ENCODE measurements around the gene SLC16A11. TPM values are rescaled to one million over a fixed set of nuclear protein-coding genes. Genes with fewer than 3 reads are reported as not detected.
"Not testable (repeated sequence)": the region's sequence is repeated elsewhere in the genome, so short reads cannot be mapped to it uniquely, and the experiment has no call there.

SLC16A11 gene
- polyA plus RNA-seq, 10 donors, result 0.11 to 0.48 (median 0.17) TPM; not detected in 1

GRCh38 chr17:7060165-7060891, 16.4 kb upstream of the SLC16A11 start:
- no peak for DNase-seq

- DNase-seq, result no peak
Observed at GRCh38 chr17:7058831-7059447, 15.0 kb upstream of the SLC16A11 start.

GRCh38 chr17:7056386-7056785, 12.5 kb upstream of the SLC16A11 start:
- no peak for DNase-seq

- not testable (repeated sequence) for DNase-seq
Observed at GRCh38 chr17:7050583-7050982, 6.7 kb upstream of the SLC16A11 start.

GRCh38 chr17:7048968-7049367, 5.1 kb upstream of the SLC16A11 start:
- no peak for DNase-seq

- DNase-seq, result no peak
Observed at GRCh38 chr17:7047566-7047965, 3.7 kb upstream of the SLC16A11 start.

- not testable (repeated sequence) for DNase-seq
Observed at GRCh38 chr17:7046725-7047397, 3.0 kb upstream of the SLC16A11 start.

- DNase-seq, result no peak
Observed at GRCh38 chr17:7046127-7046724, 2.3 kb upstream of the SLC16A11 start.

- peak; percentile 67 to 87 (median 78) for DNase-seq
Observed at GRCh38 chr17:7045492-7046126, 1.7 kb upstream of the SLC16A11 start.

- no peak for DNase-seq
Observed at GRCh38 chr17:7043182-7043496, 753 bp downstream of the SLC16A11 start.

- DNase-seq, result peak in 1 of 3 donors; percentile 61
Observed at GRCh38 chr17:7042501-7043181, 1.3 kb downstream of the SLC16A11 start.

- DNase-seq, result peak in 1 of 3 donors; percentile 61
Observed at GRCh38 chr17:7041607-7042500, 2.0 kb downstream of the SLC16A11 start.

GRCh38 chr17:7039832-7040231, 4.1 kb downstream of the SLC16A11 start:
- no peak for DNase-seq

- no peak for DNase-seq
Observed at GRCh38 chr17:7038025-7038862, 5.6 kb downstream of the SLC16A11 start.

GRCh38 chr17:7035591-7036368, 8.1 kb downstream of the SLC16A11 start, which contains the start of gene SLC16A13:
SLC16A13 (plus strand) TSS chr17:7036015; CDS start chr17:7036383, 368 bp downstream.
- DNase-seq, result peak; percentile 88 to 94 (median 88)

GRCh38 chr17:7034955-7035590, 8.8 kb downstream of the SLC16A11 start:
- DNase-seq, result no peak

GRCh38 chr17:7029659-7030058, 14.2 kb downstream of the SLC16A11 start:
- DNase-seq, result no peak

GRCh38 chr17:7029096-7029495, 14.8 kb downstream of the SLC16A11 start:
- no peak for DNase-seq

All from muscle of back (tissue), 11 donors.